ENCODE measurements around the gene SEC16A. TPM values are rescaled to one million over a fixed set of nuclear protein-coding genes. Genes with fewer than 3 reads are reported as not detected.

The SEC16A gene
- total RNA-seq, 8 experiments from 2014 or later = 21.8 to 59.1 (median 35.0) TPM

- no peak overlapping the region for H3K4me3 ChIP-seq
- no peak overlapping the region for H3K27ac ChIP-seq
- in situ Hi-C loops (cut with MboI; ENCODE audit: low pct_unique_long_range_greater_than_20kb in 2 of 9, low sequenced_read_pairs in 9 of 9, unreplicated experiment in 9 of 9) = no loop called here
- WGBS, 10 experiments = 90 to 100% (median 96%) methylated on average over 1 to 15 of the region's 23 CpGs; no CpG with 5 or more reads in 3 of the 10 experiments
- ATAC-seq (replicated peaks in 6 of 8) = no peak
- no peaks in the 10 kb centered on the region for H3K4me1 ChIP-seq (replicated peaks in 1 of 2)
Observed at GRCh38 chr9:136460772-136461325, 22.0 kb downstream of the SEC16A start.

- in situ Hi-C loops (cut with MboI; ENCODE audit: low pct_unique_long_range_greater_than_20kb in 2 of 9, low sequenced_read_pairs in 9 of 9, unreplicated experiment in 9 of 9) = no loop called here
- no peaks in the 10 kb centered on the region for H3K4me1 ChIP-seq (replicated peaks in 1 of 2)
- no peak for ATAC-seq (replicated peaks in 6 of 8)
- H3K27ac ChIP-seq = no peak overlapping the region
- 91 to 100% (median 97%) methylated on average over 1 to 11 of the region's 28 CpGs; no CpG with 5 or more reads in 2 of the 10 experiments for WGBS, 10 experiments
- H3K4me3 ChIP-seq = no peak overlapping the region
Observed at GRCh38 chr9:136459425-136459824, 23.4 kb downstream of the SEC16A start.

- 73 to 100% (median 94%) methylated on average over 3 to 10 of the region's 24 CpGs; no CpG with 5 or more reads in 4 of the 10 experiments for WGBS, 10 experiments
- H3K27ac ChIP-seq = no peak overlapping the region
- ATAC-seq (replicated peaks in 6 of 8) = peak in 1 of 8 experiments; percentile 5
- in situ Hi-C loops (cut with MboI; ENCODE audit: low pct_unique_long_range_greater_than_20kb in 2 of 9, low sequenced_read_pairs in 9 of 9, unreplicated experiment in 9 of 9) = no loop called here
- H3K4me3 ChIP-seq = no peak overlapping the region
- no peaks in the 10 kb centered on the region for H3K4me1 ChIP-seq (replicated peaks in 1 of 2)
Observed at GRCh38 chr9:136457326-136457725, 25.5 kb downstream of the SEC16A start.

GRCh38 chr9:136456258-136456657 is 26.6 kb downstream of the SEC16A start:
- 73 to 100% (median 92%) methylated on average over 2 to 9 of the region's 9 CpGs; no CpG with 5 or more reads in 4 of the 10 experiments for WGBS, 10 experiments
- Histone ChIP-seq H3K4me1 (replicated peaks in 1 of 2) (no peaks in the 10 kb centered on the region), H3K27ac (no peak overlapping the region), H3K4me3 (no peak overlapping the region)
- in situ Hi-C loops (cut with MboI; ENCODE audit: low pct_unique_long_range_greater_than_20kb in 2 of 9, low sequenced_read_pairs in 9 of 9, unreplicated experiment in 9 of 9) = no loop called here
- no peak for ATAC-seq (replicated peaks in 6 of 8)

- H3K4me3 ChIP-seq = no peak overlapping the region
- 87 to 100% (median 96%) methylated on average over 1 to 27 of the region's 43 CpGs; no CpG with 5 or more reads in 2 of the 10 experiments for WGBS, 10 experiments
- in situ Hi-C loops (cut with MboI; ENCODE audit: low pct_unique_long_range_greater_than_20kb in 2 of 9, low sequenced_read_pairs in 9 of 9, unreplicated experiment in 9 of 9) = no loop called here
- peak in 5 of 8 experiments; percentile 11 to 34 (median 25) for ATAC-seq (replicated peaks in 6 of 8)
- H3K4me1 ChIP-seq (replicated peaks in 1 of 2) = no peaks in the 10 kb centered on the region
- no peak overlapping the region for H3K27ac ChIP-seq
Observed at GRCh38 chr9:136455043-136456002, 27.5 kb downstream of the SEC16A start.

- peak in 3 of 8 experiments; percentile 14 to 20 (median 17) for ATAC-seq (replicated peaks in 6 of 8)
- WGBS, 10 experiments = 54 to 100% (median 100%) methylated on average over 1 to 16 of the region's 25 CpGs; no CpG with 5 or more reads in 2 of the 10 experiments
- H3K27ac ChIP-seq = no peak overlapping the region
- no peaks in the 10 kb centered on the region for H3K4me1 ChIP-seq (replicated peaks in 1 of 2)
- no peak overlapping the region for H3K4me3 ChIP-seq
- in situ Hi-C loops (cut with MboI; ENCODE audit: low pct_unique_long_range_greater_than_20kb in 2 of 9, low sequenced_read_pairs in 9 of 9, unreplicated experiment in 9 of 9) = no loop called here
Observed at GRCh38 chr9:136454026-136454796, 28.6 kb downstream of the SEC16A start.

GRCh38 chr9:136453326-136453725 is 29.5 kb downstream of the SEC16A start:
- WGBS, 10 experiments = 40 to 100% (median 95%) methylated on average over 1 to 9 of the region's 11 CpGs; no CpG with 5 or more reads in 1 of the 10 experiments
- Histone ChIP-seq H3K4me1 (replicated peaks in 1 of 2) (no peaks in the 10 kb centered on the region), H3K4me3 (no peak overlapping the region), H3K27ac (no peak overlapping the region)
- no peak for ATAC-seq (replicated peaks in 6 of 8)
- in situ Hi-C loops (cut with MboI; ENCODE audit: low pct_unique_long_range_greater_than_20kb in 2 of 9, low sequenced_read_pairs in 9 of 9, unreplicated experiment in 9 of 9) = no loop called here

- no peak overlapping the region for H3K27ac ChIP-seq
- ATAC-seq (replicated peaks in 6 of 8) = peak in 3 of 8 experiments; percentile 6 to 41 (median 28)
- in situ Hi-C loops (cut with MboI; ENCODE audit: low pct_unique_long_range_greater_than_20kb in 2 of 9, low sequenced_read_pairs in 9 of 9, unreplicated experiment in 9 of 9) = no loop called here
- no peak overlapping the region for H3K4me3 ChIP-seq
- no peaks in the 10 kb centered on the region for H3K4me1 ChIP-seq (replicated peaks in 1 of 2)
- 52 to 94% (median 86%) methylated on average over 2 to 20 of the region's 26 CpGs; no CpG with 5 or more reads in 3 of the 10 experiments for WGBS, 10 experiments
Observed at GRCh38 chr9:136451221-136451877, 31.5 kb downstream of the SEC16A start.

GRCh38 chr9:136448655-136449054 is 34.2 kb downstream of the SEC16A start:
- no peak overlapping the region for H3K27ac ChIP-seq
- in situ Hi-C loops (cut with MboI; ENCODE audit: low pct_unique_long_range_greater_than_20kb in 2 of 9, low sequenced_read_pairs in 9 of 9, unreplicated experiment in 9 of 9) = no loop called here
- 20 to 100% (median 93%) methylated on average over 1 to 2 of the region's 3 CpGs; no CpG with 5 or more reads in 5 of the 10 experiments for WGBS, 10 experiments
- H3K4me1 ChIP-seq (replicated peaks in 1 of 2) = no peaks in the 10 kb centered on the region
- ATAC-seq (replicated peaks in 6 of 8) = no peak
- H3K4me3 ChIP-seq = no peak overlapping the region

- WGBS, 10 experiments = 80 to 100% (median 91%) methylated on average over 4 to 15 of the region's 27 CpGs; no CpG with 5 or more reads in 5 of the 10 experiments
- Histone ChIP-seq H3K4me3 (no peak overlapping the region), H3K27ac (no peak overlapping the region), H3K4me1 (replicated peaks in 1 of 2) (no peaks in the 10 kb centered on the region)
- in situ Hi-C loops (cut with MboI; ENCODE audit: low pct_unique_long_range_greater_than_20kb in 2 of 9, low sequenced_read_pairs in 9 of 9, unreplicated experiment in 9 of 9) = no loop called here
- ATAC-seq (replicated peaks in 6 of 8) = no peak
Observed at GRCh38 chr9:136447173-136447778, 35.6 kb downstream of the SEC16A start.

- no peak overlapping the region for H3K27ac ChIP-seq
- in situ Hi-C loops (cut with MboI; ENCODE audit: low pct_unique_long_range_greater_than_20kb in 2 of 9, low sequenced_read_pairs in 9 of 9, unreplicated experiment in 9 of 9) = no loop called here
- no peaks in the 10 kb centered on the region for H3K4me1 ChIP-seq (replicated peaks in 1 of 2)
- H3K4me3 ChIP-seq = no peak overlapping the region
- ATAC-seq (replicated peaks in 6 of 8) = no peak
- 80 to 100% (median 98%) methylated on average over 1 to 6 of the region's 7 CpGs; no CpG with 5 or more reads in 2 of the 10 experiments for WGBS, 10 experiments
Observed at GRCh38 chr9:136445799-136446198, 37.0 kb downstream of the SEC16A start.

- WGBS, 10 experiments = 62 to 100% (median 96%) methylated on average over 1 to 9 of the region's 20 CpGs; no CpG with 5 or more reads in 4 of the 10 experiments
- no peak overlapping the region for H3K27ac ChIP-seq
- peaks cover 3 to 9% of the 10 kb centered on the region in 2 donors for H3K4me1 ChIP-seq (replicated peaks in 1 of 2)
- in situ Hi-C loops (cut with MboI; ENCODE audit: low pct_unique_long_range_greater_than_20kb in 2 of 9, low sequenced_read_pairs in 9 of 9, unreplicated experiment in 9 of 9) = no loop called here
- H3K4me3 ChIP-seq = no peak overlapping the region
- no peak for ATAC-seq (replicated peaks in 6 of 8)
Observed at GRCh38 chr9:136444102-136444501, 38.7 kb downstream of the SEC16A start.

All from motor neuron (in vitro differentiated cells).